ENCODE data around the gene AP4B1. TPM values are rescaled to one million over a fixed set of nuclear protein-coding genes. Genes with fewer than 3 reads are reported as not detected.
A peak's percentile ranks its signal among the peaks of the same experiment; 100 is the strongest.

Gene AP4B1
- total and polyA plus RNA-seq, 9 of the 15 experiments (the other 6 are each of a cell fraction or from before 2014, with no cell fraction given) = 15.8 to 36.5 (median 24.6) TPM

DNA sequence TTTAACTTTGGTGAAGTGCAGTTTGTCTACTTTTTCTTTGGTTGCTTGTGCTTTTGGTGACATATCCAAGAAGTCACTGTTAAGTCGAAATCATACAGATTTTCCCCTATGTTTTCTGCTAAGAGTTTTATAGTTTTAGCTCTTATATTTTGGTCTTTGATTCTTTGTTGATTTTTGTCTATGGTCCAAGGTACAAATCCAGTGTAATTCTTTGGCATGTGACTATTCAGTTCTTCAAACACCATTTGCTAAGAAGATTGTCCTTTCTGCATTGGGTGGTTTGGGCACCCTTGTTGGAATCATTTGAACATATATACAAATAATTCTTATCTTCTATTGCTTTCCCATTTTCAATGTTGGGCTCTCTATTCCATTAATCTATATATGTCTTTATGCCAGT is 40.7 kb upstream of the AP4B1 start:
- FAIRE-seq = no peak
- Histone ChIP-seq H3K79me2 (ENCODE audit: control insufficient read depth, insufficient read depth, low read length) (peaks cover 91% of the 10 kb centered on the region), H3K4me1 (replicated peaks in 1 of 2; ENCODE audit: control insufficient read depth in 2 of 2, insufficient read depth in 2 of 2, low read length in 2 of 2) (peaks cover 11 to 27% of the 10 kb centered on the region in 2 experiments; a peak in 4 of 5 replicates), H3K27me3 (ENCODE audit: control insufficient read depth in 2 of 2, insufficient read depth in 2 of 2, low read length in 2 of 2) (no peaks in the 10 kb centered on the region), H3K36me3 (ENCODE audit: control insufficient read depth, insufficient read depth, low read length) (peaks cover 48% of the 10 kb centered on the region), H3K9me1 (ENCODE audit: control insufficient read depth, insufficient read depth, low read length) (no peaks in the 10 kb centered on the region), H3K4me2 (ENCODE audit: insufficient read depth, low read length) (no peak overlapping the region), H2AFZ (ENCODE audit: low read depth, low read length) (no peak overlapping the region), H3K9me3 (replicated peaks; ENCODE audit: control insufficient read depth, insufficient read depth, low read depth, low read length) (no peaks in the 10 kb centered on the region), H4K20me1 (replicated peaks; ENCODE audit: control insufficient read depth, insufficient read depth, low read length) (0 out of 2 replicates have a peak, but pooled peaks cover 5% of the 10 kb centered on the region), H3K4me3 (no peak overlapping the region), H3K27ac (ENCODE audit: extremely low read depth, low read depth, low read length) (no peak overlapping the region), H3K9ac (ENCODE audit: insufficient read depth in 1 of 2, low read depth in 2 of 2, low read length in 2 of 2) (no peak overlapping the region)
- BruUV-seq (replicated peaks) = no TSS peak
- ChIA-PET POLR2A (interaction anchor here (2.5 to 5.3 kb wide), 3 partner anchors 12 to 15 kb away, joined by 6 to 65 read pairs (median 13); partner anchors contain the start of gene HIPK1), CTCF (ENCODE audit: low intra/inter-chr PET ratio) (no interaction called here)
- intact Hi-C loops (cut with micrococcal nuclease) = loop anchor here (5.0 kb wide), 1 partner anchor 108 kb away; no protein-coding TSS in a partner anchor
- no peak for ATAC-seq
- in situ Hi-C loops (cut with MboI) = no loop called here
- DNase-seq (ENCODE audit: extremely low read depth in 1 of 4, low spot score in 3 of 4) = no peak
- WGBS (ENCODE audit: insufficient coverage, low coverage, missing lambda C conversion rate) = 79% methylated on average over 1 of the region's 1 CpG
- TF ChIP-seq KAT2B (IDR thresholded peaks at IDR 0.05; ENCODE audit: low read depth, low read length) = no peak
- TF ChIP-seq RBM25 (IDR thresholded peaks at IDR 0.05; ENCODE audit: low read depth, low read length, severe bottlenecking) = peak; percentile 36
- no peak for TF ChIP-seq CCAR2 (IDR thresholded peaks at IDR 0.05; ENCODE audit: low read depth, low read length)

DNA sequence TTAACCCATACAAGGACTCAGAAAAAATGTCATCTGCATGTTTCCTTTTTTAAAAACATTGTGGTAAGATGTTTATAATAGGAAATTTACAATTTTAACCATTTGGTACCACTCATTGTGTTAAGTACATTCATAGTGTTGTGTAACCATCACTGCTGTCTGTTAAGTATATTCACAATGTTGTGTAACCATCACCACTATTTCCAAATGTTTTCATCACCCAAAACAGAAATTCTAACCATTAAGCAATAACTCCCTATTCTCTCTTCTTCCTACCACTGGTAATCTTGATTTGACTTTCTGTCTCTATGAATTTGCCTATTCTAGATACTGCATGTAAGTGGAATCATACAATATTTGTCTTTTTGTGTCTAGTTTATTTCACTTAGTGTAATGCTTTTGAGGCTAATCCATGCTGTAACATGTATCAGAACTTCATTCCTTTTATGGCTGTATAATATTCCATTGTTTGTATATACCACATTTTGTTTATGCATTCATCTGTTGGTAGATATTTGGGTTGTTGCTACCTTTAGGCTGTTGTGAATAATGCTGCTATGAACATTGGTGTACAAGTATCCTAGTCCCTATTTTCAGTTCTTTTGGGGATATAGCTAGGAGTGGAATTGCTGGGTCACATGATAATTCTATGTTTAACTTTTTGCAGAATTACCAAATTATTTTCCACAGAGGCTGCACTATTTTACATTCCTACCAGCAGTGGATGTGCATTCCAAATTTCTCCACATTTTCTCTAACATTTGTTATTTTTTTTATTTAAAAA is 38.6 kb upstream of the AP4B1 start:
- POLR2A ChIA-PET = interaction anchor here (0.9 to 7.3 kb wide), 2 partner anchors 9 to 13 kb away, joined by 4 to 61 read pairs; partner anchors contain the start of gene HIPK1
- TF ChIP-seq TRIM24 (IDR thresholded peaks at IDR 0.05) = peak; percentile 60 to 65; a peak in 2 of 4 replicates
- TF ChIP-seq, protein P1, sequence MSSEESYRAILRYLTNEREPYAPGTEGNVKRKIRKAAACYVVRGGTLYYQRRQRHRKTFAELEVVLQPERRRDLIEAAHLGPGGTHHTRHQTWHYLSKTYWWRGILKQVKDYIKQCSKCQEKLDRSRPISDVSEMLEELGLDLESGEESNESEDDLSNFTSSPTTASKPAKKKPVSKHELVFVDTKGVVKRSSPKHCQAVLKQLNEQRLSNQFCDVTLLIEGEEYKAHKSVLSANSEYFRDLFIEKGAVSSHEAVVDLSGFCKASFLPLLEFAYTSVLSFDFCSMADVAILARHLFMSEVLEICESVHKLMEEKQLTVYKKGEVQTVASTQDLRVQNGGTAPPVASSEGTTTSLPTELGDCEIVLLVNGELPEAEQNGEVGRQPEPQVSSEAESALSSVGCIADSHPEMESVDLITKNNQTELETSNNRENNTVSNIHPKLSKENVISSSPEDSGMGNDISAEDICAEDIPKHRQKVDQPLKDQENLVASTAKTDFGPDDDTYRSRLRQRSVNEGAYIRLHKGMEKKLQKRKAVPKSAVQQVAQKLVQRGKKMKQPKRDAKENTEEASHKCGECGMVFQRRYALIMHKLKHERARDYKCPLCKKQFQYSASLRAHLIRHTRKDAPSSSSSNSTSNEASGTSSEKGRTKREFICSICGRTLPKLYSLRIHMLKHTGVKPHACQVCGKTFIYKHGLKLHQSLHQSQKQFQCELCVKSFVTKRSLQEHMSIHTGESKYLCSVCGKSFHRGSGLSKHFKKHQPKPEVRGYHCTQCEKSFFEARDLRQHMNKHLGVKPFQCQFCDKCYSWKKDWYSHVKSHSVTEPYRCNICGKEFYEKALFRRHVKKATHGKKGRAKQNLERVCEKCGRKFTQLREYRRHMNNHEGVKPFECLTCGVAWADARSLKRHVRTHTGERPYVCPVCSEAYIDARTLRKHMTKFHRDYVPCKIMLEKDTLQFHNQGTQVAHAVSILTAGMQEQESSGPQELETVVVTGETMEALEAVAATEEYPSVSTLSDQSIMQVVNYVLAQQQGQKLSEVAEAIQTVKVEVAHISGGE (CRISPR knock-in tag; IDR thresholded peaks at IDR 0.05) = peak in 1 of 3 experiments; percentile 37; a peak in 1 of 6 replicates
- no peak for TF ChIP-seq DNMT1 (IDR thresholded peaks at IDR 0.05)
- TF ChIP-seq NFIC (IDR thresholded peaks at IDR 0.05) = no peak
- TF ChIP-seq MCM3 (IDR thresholded peaks at IDR 0.05) = no peak
- TF ChIP-seq ZNF165 (CRISPR knock-in tag; IDR thresholded peaks at IDR 0.05; ENCODE audit: borderline replicate concordance) = no peak
- TF ChIP-seq CEBPG (CRISPR knock-in tag; IDR thresholded peaks at IDR 0.05) = no peak
- TF ChIP-seq CEBPG (tag; conservative IDR thresholded peaks at IDR 0.05 in 1 of 2, IDR thresholded peaks at IDR 0.05 in 1 of 2) = peak; percentile 72 to 91
- TF ChIP-seq WHSC1 (IDR thresholded peaks at IDR 0.05; ENCODE audit: low read length) = no peak

More for the DNA sequence above, 38.6 kb upstream of the AP4B1 start:
- DNase-seq (ENCODE audit: extremely low read depth in 1 of 4, low spot score in 3 of 4) = no peak
- Histone ChIP-seq H4K20me1 (replicated peaks; ENCODE audit: control insufficient read depth, insufficient read depth, low read length) (peaks cover 9% of the 10 kb centered on the region; the same call in 1 of the 2 replicates), H3K9me1 (ENCODE audit: control insufficient read depth, insufficient read depth, low read length) (no peaks in the 10 kb centered on the region), H3K27ac (ENCODE audit: extremely low read depth, low read depth, low read length) (no peak overlapping the region), H3K4me1 (replicated peaks in 1 of 2; ENCODE audit: control insufficient read depth in 2 of 2, insufficient read depth in 2 of 2, low read length in 2 of 2) (peaks cover 7 to 15% of the 10 kb centered on the region in 2 experiments; a peak in 3 of 5 replicates), H3K9ac (ENCODE audit: insufficient read depth in 1 of 2, low read depth in 2 of 2, low read length in 2 of 2) (no peak overlapping the region), H3K9me3 (replicated peaks; ENCODE audit: control insufficient read depth, insufficient read depth, low read depth, low read length) (no peaks in the 10 kb centered on the region), H3K27me3 (ENCODE audit: control insufficient read depth in 2 of 2, insufficient read depth in 2 of 2, low read length in 2 of 2) (no peaks in the 10 kb centered on the region), H3K4me2 (ENCODE audit: insufficient read depth, low read length) (no peak overlapping the region), H2AFZ (ENCODE audit: low read depth, low read length) (no peak overlapping the region), H3K79me2 (ENCODE audit: control insufficient read depth, insufficient read depth, low read length) (peaks cover 92% of the 10 kb centered on the region), H3K4me3 (no peak overlapping the region), H3K36me3 (ENCODE audit: control insufficient read depth, insufficient read depth, low read length) (peaks cover 54% of the 10 kb centered on the region)
- in situ Hi-C loops (cut with MboI) = no loop called here
- intact Hi-C loops (cut with micrococcal nuclease) = no loop called here
- TSS peak; percentile 9 for BruUV-seq (replicated peaks)
- no peak for FAIRE-seq
- no peak for ATAC-seq
- CTCF ChIA-PET (ENCODE audit: low intra/inter-chr PET ratio) = no interaction called here

Data from K562 (cell line).